ENCODE results near the gene ADAMTS16.

ADAMTS16 gene

DNA sequence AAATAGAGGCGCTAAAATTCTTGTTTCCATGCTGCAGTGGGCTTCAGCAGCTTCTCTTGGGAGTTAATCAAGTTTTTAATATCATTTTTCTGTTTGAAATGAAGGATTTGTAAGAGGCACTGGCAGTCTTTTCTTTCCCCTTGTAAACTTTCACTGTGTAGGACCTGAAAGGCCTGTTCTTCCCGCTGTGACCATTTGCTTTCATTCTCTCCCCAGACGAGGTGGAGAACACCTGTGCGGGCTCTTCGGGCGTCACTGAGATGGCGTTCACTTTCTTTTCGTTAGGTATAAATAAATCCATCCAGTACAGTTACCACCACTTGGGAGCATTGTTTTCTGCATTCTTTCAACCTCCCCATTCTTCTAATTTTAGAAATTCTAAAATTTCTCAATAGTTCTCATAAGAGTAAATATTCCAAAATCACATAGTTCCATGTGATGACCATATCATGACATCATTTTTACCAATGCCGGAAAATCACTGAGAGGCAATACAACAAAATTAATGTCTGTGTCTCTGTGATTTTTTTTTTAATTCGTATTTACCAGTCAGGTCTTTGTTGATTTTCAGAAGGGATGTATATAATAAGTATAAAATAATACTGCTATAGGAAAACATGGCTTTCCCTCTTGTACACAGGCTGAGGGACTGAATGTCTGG is 150.7 kb downstream of the ADAMTS16 start:
- DNase-seq: no peak

- DNase-seq: no peak
Observed at GRCh38 chr5:5291357-5291756, 151.2 kb downstream of the ADAMTS16 start.

- no peak for DNase-seq
Observed at GRCh38 chr5:5293029-5293428, 152.9 kb downstream of the ADAMTS16 start.

DNA sequence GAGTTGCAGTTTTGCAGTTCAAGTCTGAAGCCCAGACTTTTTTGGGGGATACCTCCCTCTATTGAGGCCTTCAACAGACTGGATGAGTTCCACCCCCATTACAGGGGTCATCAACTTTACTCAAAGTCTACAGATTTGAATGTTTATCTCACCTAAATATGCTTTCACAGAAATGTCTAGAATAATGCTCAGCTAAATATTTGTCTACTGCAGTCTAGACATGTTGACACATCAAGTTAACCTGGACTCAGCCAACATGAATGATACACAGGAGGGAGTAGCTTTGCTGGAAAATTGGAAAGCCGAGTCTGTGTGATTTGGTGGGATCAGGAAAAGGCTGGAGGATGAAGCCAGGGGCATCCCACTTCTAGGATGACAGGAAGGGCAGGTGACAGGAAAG is 154.3 kb downstream of the ADAMTS16 start:
- no peak for DNase-seq

DNA sequence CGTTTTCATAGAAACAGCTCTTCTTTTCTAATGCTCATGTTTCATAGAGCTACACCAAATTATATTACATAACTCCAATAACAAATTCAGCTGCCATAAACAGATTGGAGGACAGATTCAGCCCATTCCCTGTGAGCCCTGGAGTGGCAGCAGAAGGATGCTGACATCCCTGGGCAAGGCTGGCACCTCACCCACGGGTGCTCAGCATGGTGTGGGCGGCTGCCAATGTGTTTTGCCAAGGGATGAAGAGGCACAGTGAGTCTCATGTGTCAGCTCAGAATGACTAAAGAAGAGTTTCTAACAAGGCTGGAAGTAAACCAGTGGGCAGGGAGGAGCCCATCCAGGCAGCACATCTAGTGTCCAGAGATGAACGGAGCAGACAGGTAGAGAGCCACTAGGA is 155.2 kb downstream of the ADAMTS16 start:
- no peak for DNase-seq

- DNase-seq: no peak
Observed at GRCh38 chr5:5296051-5296450, 155.9 kb downstream of the ADAMTS16 start.

GRCh38 chr5:5297432-5298067 is 157.4 kb downstream of the ADAMTS16 start:
- no peak for DNase-seq

DNA sequence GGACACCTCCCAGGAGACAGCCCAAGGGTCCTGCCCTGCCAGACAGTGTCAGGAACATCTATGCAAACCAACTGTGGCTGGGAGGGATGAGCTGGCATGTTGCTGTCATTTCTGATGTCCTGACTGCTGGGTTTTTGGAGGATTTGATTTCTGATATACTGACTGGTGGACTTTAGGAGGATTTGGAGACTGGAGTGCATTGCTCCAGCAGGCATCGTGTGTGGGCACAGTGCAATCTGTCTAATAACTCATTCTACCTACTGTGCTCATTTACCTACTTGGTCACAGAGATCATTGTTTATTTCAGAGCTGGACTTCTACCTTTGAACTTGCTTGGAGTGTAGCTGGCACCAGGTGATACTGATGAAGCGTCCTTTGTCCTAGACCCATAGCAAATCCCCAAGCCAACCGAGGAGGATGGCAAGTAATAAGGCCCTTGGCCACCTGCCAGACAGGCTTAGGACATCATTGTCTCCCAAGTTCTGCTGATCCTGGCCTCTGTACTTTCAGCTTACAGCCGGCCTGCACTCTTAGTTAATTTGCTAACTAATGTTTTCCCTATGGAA is 158.0 kb downstream of the ADAMTS16 start:
- DNase-seq: no peak

DNA sequence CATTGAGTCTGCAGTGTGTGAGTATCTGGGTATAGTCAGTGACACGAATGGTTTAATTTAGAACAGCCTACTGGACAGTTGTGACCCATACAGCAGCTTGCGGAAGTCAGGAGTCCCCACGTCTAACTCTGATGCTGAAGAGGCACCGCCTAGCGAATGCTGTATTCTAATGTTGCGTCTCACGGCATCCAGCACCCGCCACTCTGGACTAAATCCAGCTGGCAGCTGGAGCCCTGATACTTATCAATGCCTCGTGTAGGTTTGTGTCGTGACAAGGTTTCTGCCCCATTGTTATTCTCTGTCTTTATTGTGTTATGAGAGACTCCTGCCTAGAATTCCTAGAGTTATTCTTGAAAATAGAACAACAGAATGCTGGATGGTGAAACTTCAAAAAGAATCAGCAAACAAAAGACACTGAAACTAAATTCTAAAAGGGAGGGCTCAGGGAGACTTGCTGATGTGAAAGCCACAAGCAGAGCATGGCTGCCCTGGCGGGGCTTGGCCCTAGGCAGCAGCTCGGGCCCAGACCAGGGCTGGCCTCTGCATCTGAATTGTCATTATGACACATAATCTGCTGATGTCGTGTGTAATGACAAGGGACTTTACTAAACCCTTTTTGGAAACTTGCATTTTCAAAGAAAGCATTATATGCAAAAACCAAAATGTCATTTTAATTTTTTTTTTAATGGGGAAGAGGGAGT is 158.9 kb downstream of the ADAMTS16 start:
- DNase-seq: no peak

GRCh38 chr5:5301176-5301575 is 161.0 kb downstream of the ADAMTS16 start:
- no peak for DNase-seq

DNA sequence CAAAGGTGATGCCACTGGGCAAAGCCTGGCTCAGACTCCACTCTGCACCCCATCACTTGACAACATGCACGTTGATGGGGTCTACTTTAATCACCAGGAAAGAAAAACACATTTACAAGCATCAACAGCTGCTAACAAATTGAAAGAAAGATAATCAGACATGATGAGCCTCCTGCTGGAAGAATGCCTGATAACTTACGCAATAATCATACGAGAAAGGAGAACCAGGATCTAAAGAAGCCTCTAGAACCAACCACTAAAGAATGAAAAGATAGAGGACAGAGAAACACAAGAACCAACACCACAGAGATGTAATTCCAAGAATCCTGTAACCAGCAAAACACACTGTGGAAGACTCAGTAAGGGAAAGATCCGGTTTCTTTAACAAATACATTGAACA is 162.1 kb downstream of the ADAMTS16 start:
- no peak for DNase-seq

DNA sequence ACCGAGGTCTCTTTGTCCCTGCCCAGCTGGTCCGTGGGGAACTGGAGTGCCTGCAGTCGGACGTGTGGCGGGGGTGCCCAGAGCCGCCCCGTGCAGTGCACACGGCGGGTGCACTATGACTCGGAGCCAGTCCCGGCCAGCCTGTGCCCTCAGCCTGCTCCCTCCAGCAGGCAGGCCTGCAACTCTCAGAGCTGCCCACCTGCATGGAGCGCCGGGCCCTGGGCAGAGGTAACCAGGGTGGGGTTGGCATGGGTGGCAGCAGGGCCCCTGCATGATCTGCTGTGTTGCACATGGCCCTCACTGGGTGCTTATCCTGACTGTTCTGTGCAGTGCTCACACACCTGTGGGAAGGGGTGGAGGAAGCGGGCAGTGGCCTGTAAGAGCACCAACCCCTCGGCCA is 163.1 kb downstream of the ADAMTS16 start:
- DNase-seq: no peak

- no peak for DNase-seq
Observed at GRCh38 chr5:5304361-5305020, 164.4 kb downstream of the ADAMTS16 start.

- DNase-seq: no peak
Observed at GRCh38 chr5:5306696-5307095, 166.6 kb downstream of the ADAMTS16 start.

GRCh38 chr5:5308319-5308718 is 168.2 kb downstream of the ADAMTS16 start:
- DNase-seq: no peak

GRCh38 chr5:5309645-5310044 is 169.5 kb downstream of the ADAMTS16 start:
- DNase-seq: no peak

GRCh38 chr5:5313101-5313635 is 173.0 kb downstream of the ADAMTS16 start:
- DNase-seq: no peak

- DNase-seq: no peak
Observed at GRCh38 chr5:5314166-5314565, 174.0 kb downstream of the ADAMTS16 start.

DNA sequence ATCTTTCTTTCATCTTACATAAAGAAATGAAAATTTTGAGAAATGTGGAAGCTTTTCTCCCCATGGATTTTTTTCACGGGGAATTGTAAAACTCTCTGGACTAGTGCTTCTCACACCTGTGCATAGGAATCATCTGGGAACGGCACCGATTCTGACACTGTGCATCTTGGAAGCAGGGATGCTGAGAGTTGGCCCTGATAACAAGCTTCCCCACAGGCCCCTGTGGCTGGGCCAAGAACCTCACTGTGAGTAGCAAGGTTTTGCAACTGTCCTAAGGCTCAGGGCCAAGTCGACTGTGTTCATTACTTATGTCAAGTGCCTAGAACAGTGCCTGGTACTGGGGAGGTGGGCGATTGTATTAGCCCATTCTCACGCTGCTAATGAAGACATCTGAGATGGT is 174.5 kb downstream of the ADAMTS16 start:
- no peak for DNase-seq

- no peak for DNase-seq
Observed at GRCh38 chr5:5315068-5315980, 175.2 kb downstream of the ADAMTS16 start.

GRCh38 chr5:5316334-5316733 is 176.2 kb downstream of the ADAMTS16 start:
- no peak for DNase-seq

DNA sequence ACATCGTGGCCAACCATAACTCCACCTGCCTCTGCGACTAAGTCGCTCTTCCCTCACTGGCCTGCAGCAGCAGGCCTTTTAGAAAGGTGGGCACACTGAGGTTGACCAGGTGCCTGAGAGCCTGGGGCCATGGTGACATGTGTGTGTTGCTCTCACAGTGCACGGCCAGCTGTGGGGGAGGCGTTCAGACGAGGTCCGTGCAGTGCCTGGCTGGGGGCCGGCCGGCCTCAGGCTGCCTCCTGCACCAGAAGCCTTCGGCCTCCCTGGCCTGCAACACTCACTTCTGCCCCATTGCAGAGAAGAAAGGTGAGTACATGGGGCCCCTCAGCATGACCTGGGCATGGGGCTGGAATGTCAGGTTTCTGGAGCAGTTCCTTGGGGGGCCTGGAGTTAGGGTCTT is 177.8 kb downstream of the ADAMTS16 start:
- no peak for DNase-seq

Measured in NCI-H2227 treated with DMSO at 0.1 percent for 48 hours (cell line).